Endothelial cell of umbilical vein (primary cell): Measurements from ENCODE around the gene PCID2. TPM values are rescaled to one million over a fixed set of nuclear protein-coding genes. Genes with fewer than 3 reads are reported as not detected.

Experiments used
- BruUV-seq: library from RNA; stranded (reverse); fragments of 400-500 nt; replicated peaks from 2 replicates; lab custom pipeline; 2021; lab: Mats Ljungman, UMichigan
- CTCF ChIA-PET: fragments of 300-600, 350-600 bp; sonication (Branson Sonifier 250); formaldehyde crosslinking; loops from one replicate; lab custom pipeline; 2021; ENCODE audit warnings: antibody characterized with exemption, inconsistent platforms; lab: Charles Lee
- POLR2A ChIA-PET: fragments of 300-600, 350-600 bp; sonication (Branson Sonifier 250); formaldehyde crosslinking; loops from one replicate; lab custom pipeline; 2021; ENCODE audit warnings: antibody characterized with exemption, inconsistent platforms; lab: Charles Lee
- DNase-seq: peaks from one replicate; pipeline ENCODE4 v3.0.0-alpha.2; 2011; ENCODE audit warnings: low read depth, low spot score
- FAIRE-seq: peaks from 2 replicates; lab custom pipeline; 2011; peaks lifted over from hg19 to GRCh38; lab: Jason Lieb, UNC
- H2AFZ ChIP-seq: 2 replicates; pipeline ENCODE4 v1.6.0; 2012; ENCODE audit warnings: low read depth, low read length, control low read depth, inconsistent platforms
- H3K27ac ChIP-seq: 2 replicates; pipeline ENCODE4 v1.5.1; 2011; ENCODE audit warnings: low read depth, mild to moderate bottlenecking, control low read depth, low read length, moderate library complexity; ENCODE audit not compliant: insufficient read depth
- H3K27me3 ChIP-seq, 2 experiments: 2 replicates each; pipeline versions ENCODE4 v1.6.0 to v1.6.1; 2011; ENCODE audit warnings: low read length in 2 of 2, mixed read lengths in 1 of 2; ENCODE audit not compliant: control insufficient read depth in 2 of 2, insufficient read depth in 2 of 2
- H3K36me3 ChIP-seq, 2 experiments: 2 replicates in 1 of 2; 3 replicates in 1 of 2; pipeline ENCODE4 v1.5.1; 2011; ENCODE audit warnings: low read length in 2 of 2, mild to moderate bottlenecking in 1 of 2, moderate library complexity in 1 of 2; ENCODE audit not compliant: control insufficient read depth in 2 of 2, insufficient read depth in 2 of 2; ENCODE audit errors: extremely low read depth in 1 of 2
- H3K4me1 ChIP-seq: 3 replicates; pipeline ENCODE4 v1.5.1; 2011; ENCODE audit warnings: mild to moderate bottlenecking, low read length; ENCODE audit not compliant: control insufficient read depth, insufficient read depth; ENCODE audit errors: extremely low read depth
- H3K4me2 ChIP-seq: 2 replicates; pipeline ENCODE4 v1.6.1; 2011; ENCODE audit warnings: low read length, control low read depth, mixed read lengths; ENCODE audit not compliant: insufficient read depth
- H3K4me3 ChIP-seq, 3 experiments: fragments of 200-600 bp in 1 of 3; sonication (generic), shearing (Covaris generic) in 1 of 3; replicated peaks in 1 of 3; 2 replicates each; pipeline ENCODE4 v1.5.1; 2011 to 2016; ENCODE audit warnings: control low read depth in 3 of 3, low read length in 3 of 3, mild to moderate bottlenecking in 2 of 3, inconsistent platforms in 1 of 3, low read depth in 1 of 3, moderate library complexity in 1 of 3; ENCODE audit not compliant: insufficient read depth in 1 of 3
- H3K79me2 ChIP-seq: 2 replicates; pipeline ENCODE4 v1.6.0; 2012; ENCODE audit warnings: low read length, inconsistent platforms; ENCODE audit not compliant: control insufficient read depth, insufficient read depth
- H3K9ac ChIP-seq: replicated peaks from 2 replicates; pipeline ENCODE3; 2011; ENCODE audit warnings: low read length, control low read depth; ENCODE audit not compliant: insufficient read depth; ENCODE audit errors: extremely low read depth
- H3K9me1 ChIP-seq: replicated peaks from 3 replicates; pipeline ENCODE4 v1.6.0; 2011; ENCODE audit warnings: mild to moderate bottlenecking, low read length; ENCODE audit not compliant: control insufficient read depth, insufficient read depth; ENCODE audit errors: extremely low read depth
- H3K9me3 ChIP-seq: replicated peaks from 2 replicates; pipeline ENCODE4 v1.5.1; 2012; ENCODE audit warnings: low read length, inconsistent platforms; ENCODE audit not compliant: control insufficient read depth, insufficient read depth
- H4K20me1 ChIP-seq: replicated peaks from 2 replicates; pipeline ENCODE3; 2011; ENCODE audit warnings: mild to moderate bottlenecking, low read length; ENCODE audit not compliant: control insufficient read depth, insufficient read depth; ENCODE audit errors: extremely low read depth
- CTCF ChIP-seq, 2 donors: IDR thresholded peaks; 1 replicate in 1 of 2; 2 replicates in 1 of 2; pipeline ENCODE4 v1.5.1; 2011; ENCODE audit warnings: low read length in 2 of 2, mild to moderate bottlenecking in 2 of 2, moderate library complexity in 2 of 2, control low read depth in 1 of 2, inconsistent platforms in 1 of 2, low read depth in 1 of 2; ENCODE audit not compliant: insufficient read depth in 1 of 2; ENCODE audit errors: extremely low read depth in 1 of 2
- EZH2 ChIP-seq: IDR thresholded peaks from 2 replicates; pipeline ENCODE4 v1.6.1; 2012; ENCODE audit warnings: borderline replicate concordance, low read depth, mild to moderate bottlenecking, moderate library complexity, low read length, inconsistent platforms; ENCODE audit not compliant: severe bottlenecking
- FOS ChIP-seq: IDR thresholded peaks from 2 replicates; pipeline ENCODE4 v1.6.1; 2011; ENCODE audit warnings: mild to moderate bottlenecking, low read length, moderate library complexity, borderline replicate concordance; ENCODE audit not compliant: insufficient read depth
- GATA2 ChIP-seq: IDR thresholded peaks from 2 replicates; pipeline ENCODE4 v1.7.0; 2011; ENCODE audit warnings: low read depth, mild to moderate bottlenecking, moderate library complexity, mixed read lengths, low read length; ENCODE audit not compliant: insufficient read length, insufficient read depth
- JUN ChIP-seq: IDR thresholded peaks from 2 replicates; pipeline ENCODE4 v1.6.1; 2011; ENCODE audit warnings: borderline replicate concordance, low read depth; ENCODE audit not compliant: insufficient read length, insufficient read depth
- MAX ChIP-seq: IDR thresholded peaks from 2 replicates; pipeline ENCODE4 v1.6.1; 2011; ENCODE audit not compliant: insufficient read depth, insufficient read length
- MYC ChIP-seq: IDR thresholded peaks from one replicate; pipeline ENCODE4 v1.6.1; 2011; ENCODE audit warnings: mild to moderate bottlenecking, low read depth, low read length
- POLR2A ChIP-seq: IDR thresholded peaks from 2 replicates; pipeline ENCODE4 v1.6.1; 2012; ENCODE audit warnings: low read depth, mild to moderate bottlenecking, control low read depth, low read length
- POLR2AphosphoS5 ChIP-seq: IDR thresholded peaks from 2 replicates; pipeline ENCODE4 v1.6.1; 2012; ENCODE audit warnings: low read depth, mild to moderate bottlenecking, control low read depth, low read length, moderate library complexity; ENCODE audit not compliant: insufficient read depth
- dilution Hi-C: fragments of 300-500 bp; cut with MboI; formaldehyde crosslinking; loops from one replicate; pipeline ENCODE4 v1.15.0; 2019; ENCODE audit warnings: low sequenced_read_pairs; ENCODE audit not compliant: extremely low pct_ligation_motif_present
- intact Hi-C: fragments of 100-400 bp; cut with micrococcal nuclease; formaldehyde crosslinking; loops from one replicate; pipeline ENCODE4 v1.10.0; 2022
- polyA plus RNA-seq, 4 experiments: library from polyadenylated mRNA; depleted of rRNA in 3 of 4; stranded (reverse) in 3 of 4; unstranded in 1 of 4; fragments of >200 nt; gene quantifications; 2 replicates each; pipeline versions ENCODE4 v1.2.1 to v1.2.3, GENCODE V29; 2011 to 2012; ENCODE audit warnings: missing spikeins in 1 of 4
- total RNA-seq: library from RNA; stranded (reverse); gene quantifications from 2 replicates; pipeline ENCODE4 v1.2.3, GENCODE V29; 2021

The PCID2 gene
- total and polyA plus RNA-seq, 2 donors (not counting 3 experiments of a cell fraction or from before 2014, with no cell fraction given): 52.1 to 55.6 TPM

GRCh38 chr13:113166266-113166665 lies 42.2 kb downstream of the PCID2 start:
- POLR2A ChIA-PET: no interaction called here
- DNase-seq (no peak), FAIRE-seq (no peak)
- no peak overlapping the region for H3K4me3 ChIP-seq
- H3K36me3 ChIP-seq: no peaks in the 10 kb centered on the region
- no peak overlapping the region for H3K9ac ChIP-seq
- no peaks in the 10 kb centered on the region for H3K9me1 ChIP-seq
- intact Hi-C loops: no loop called here
- no peak for TF ChIP-seq JUN
- no peak for TF ChIP-seq MAX
- no peak for TF ChIP-seq POLR2A
- TF ChIP-seq POLR2AphosphoS5: no peak
- no peak for TF ChIP-seq CTCF (IDR thresholded peaks at IDR 0.05; ENCODE audit: extremely low read depth in 1 of 2, insufficient read depth in 1 of 2, low read depth in 1 of 2, low read length in 2 of 2)
- no peak for TF ChIP-seq EZH2
- no peak for TF ChIP-seq MYC
- TF ChIP-seq FOS: no peak
- no peak for TF ChIP-seq GATA2
- H3K27ac ChIP-seq: no peak overlapping the region
- no peaks in the 10 kb centered on the region for H3K9me3 ChIP-seq
- H3K27me3 ChIP-seq: peaks cover 0 to 2% of the 10 kb centered on the region in 2 experiments
- CTCF ChIA-PET: no interaction called here
- no peaks in the 10 kb centered on the region for H3K79me2 ChIP-seq
- peaks cover 22% of the 10 kb centered on the region for H3K4me1 ChIP-seq
- dilution Hi-C loops: no loop called here
- BruUV-seq: no TSS peak
- H3K4me2 ChIP-seq: no peak overlapping the region
- no peaks in the 10 kb centered on the region for H4K20me1 ChIP-seq
- no peak overlapping the region for H2AFZ ChIP-seq
